Heart right ventricle (tissue), 12 donors: Measurements from ENCODE around the gene LRRC74A. TPM values are rescaled to one million over a fixed set of nuclear protein-coding genes. Genes with fewer than 3 reads are reported as not detected.

ENCODE experiments used
- polyA plus RNA-seq, 2 donors: library from polyadenylated mRNA; stranded (reverse); fragments of 200-250 nt; gene quantifications; one replicate each; pipeline ENCODE4 v1.2.3, GENCODE V29; 2013
- total RNA-seq, 10 donors: library from RNA; stranded (reverse); fragmentation: NEBNext Ultra II Directional in 3 of 10; extraction: Animal tissue kit (Norgen Biotek cat#: 25700) in 3 of 10; gene quantifications; one replicate each; pipeline versions ENCODE4 v1.2.1 to v1.2.4, GENCODE V29; 2021 to 2023
- donor health status: ischemic (EF 13 %, LVEDD 7.1; RV severe dilation, severe dysfunction).
- donor health status: healthy with polysubstance abuse.
- donor health status: DM: no; HTN: yes; CAD: no.
- donor health status: DM: no; HTN: no; CAD: no.
- donor health status: ischemic (EF 25% LVEDD 6.9; RV normal size, moderate dysfunction).
- donor health status: ischemic (EF 25% LVEDD 5.7; RV mildly dilated, moderate dysfunction).
- donor health status: healthy.
- donor health status: nonischemic (EF 11% LVEDD 7.7; RV severe dilation, severe dysfunction).
- donor health status: DM: yes; HTN: yes; CAD: no.
- donor health status: PGD.
- donor health status: ischemic (EF 29% LVEDD 5.4; RV normal size, mild dysfunction).
- donor health status: nonischemic (EF 23%, LVEDD 6.1; RV moderate dilation, normal function).

Gene LRRC74A
- total and polyA plus RNA-seq, 12 donors, result not detected

Other genes with a start within 250 kb of the LRRC74A start
- gene VASH1, start 64.9 kb upstream of the LRRC74A start, total RNA-seq, result 10 to 100 TPM in 8 of 10 donors, 1 to 10 TPM in 2; 9.1 to 20.2 (median 12.9) TPM
- gene VASH1, start 64.9 kb upstream of the LRRC74A start, polyA plus RNA-seq, result 10 to 100 TPM; 13.2 to 13.6 TPM
- gene ANGEL1, start 13.5 kb upstream of the LRRC74A start, total RNA-seq, result 10 to 100 TPM in 8 of 10 donors, 1 to 10 TPM in 2; 9.2 to 17.1 (median 12.9) TPM
- gene ANGEL1, start 13.5 kb upstream of the LRRC74A start, polyA plus RNA-seq, result 1 to 10 TPM; 5.5 to 9.9 TPM
- gene IRF2BPL, start 202.3 kb downstream of the LRRC74A start, total RNA-seq, result 10 to 100 TPM; 25.1 to 66.6 (median 36.4) TPM
- 10 to 100 TPM in 1 of 2 donors, 1 to 10 TPM in 1; 6.6 to 15.4 TPM for gene IRF2BPL, start 202.3 kb downstream of the LRRC74A start, polyA plus RNA-seq